K562 (cell line): ENCODE data around the gene TFAP2A. TPM values are rescaled to one million over a fixed set of nuclear protein-coding genes. Genes with fewer than 3 reads are reported as not detected.
A peak's percentile ranks its signal among the peaks of the same experiment; 100 is the strongest.

ENCODE experiments used
- AFF1 ChIP-seq, 2 experiments: fragments of 450-650 bp; IDR thresholded peaks; 2 replicates each; pipeline ENCODE4 v1.6.1; 2018; ENCODE audit warnings: mild to moderate bottlenecking in 2 of 2, low read depth in 1 of 2; ENCODE audit not compliant: partially characterized antibody in 2 of 2
- CGGBP1 ChIP-seq: fragments of 250-450 bp; sonication (Bioruptor Pico); IDR thresholded peaks from 2 replicates; pipeline ENCODE4 v1.9.0; 2021; ENCODE audit warnings: mild to moderate bottlenecking
- DACH1 ChIP-seq: fragments of 450-650 bp; IDR thresholded peaks from 2 replicates; pipeline ENCODE4 v1.6.1; 2018; ENCODE audit not compliant: partially characterized antibody
- GATAD2A ChIP-seq: fragments of 450-650 bp; IDR thresholded peaks from 2 replicates; pipeline ENCODE4 v1.6.1; 2017
- HDGF ChIP-seq: fragments of 450-650 bp; IDR thresholded peaks from 2 replicates; pipeline ENCODE4 v1.6.1; 2016
- JUNB ChIP-seq: fragments of 450-650 bp; formaldehyde crosslinking; conservative IDR thresholded peaks from 2 replicates; pipeline ENCODE4 v1.4.0; 2020; ENCODE audit warnings: mild to moderate bottlenecking
- MNT ChIP-seq, 2 experiments: fragments of 450-650 bp; conservative IDR thresholded peaks; 2 replicates each; pipeline ENCODE4 v1.6.1; 2017; ENCODE audit warnings: mild to moderate bottlenecking in 2 of 2, moderate library complexity in 2 of 2
- NR0B1 ChIP-seq: fragments of 450-650 bp; IDR thresholded peaks from one replicate; pipeline ENCODE4 v1.6.1; 2018; ENCODE audit warnings: mild to moderate bottlenecking, moderate library complexity; ENCODE audit not compliant: partially characterized antibody
- PRMT5 ChIP-seq: sonication (generic); formaldehyde crosslinking; IDR thresholded peaks from 2 replicates; pipeline ENCODE4 v1.5.0; 2020; ENCODE audit warnings: missing genetic modification reagents
- PTBP1 ChIP-seq: fragments of 200-400 bp; formaldehyde crosslinking; IDR thresholded peaks from 2 replicates; pipeline ENCODE4 v1.6.1; 2017; ENCODE audit warnings: low read depth, low read length
- RHOXF2B ChIP-seq: fragments of 250-450 bp; sonication (Bioruptor Pico); conservative IDR thresholded peaks from 2 replicates; pipeline ENCODE4 v1.5.1; 2021
- SREBF1 ChIP-seq: fragments of 150-350 bp; IDR thresholded peaks from 2 replicates; pipeline ENCODE4 v1.6.1; 2014; ENCODE audit warnings: antibody characterized with exemption, low read depth, low read length, borderline replicate concordance
- THRB ChIP-seq: fragments of 450-650 bp; formaldehyde crosslinking; conservative IDR thresholded peaks from 2 replicates; pipeline ENCODE4 v1.4.0; 2022; ENCODE audit warnings: mild to moderate bottlenecking, missing genetic modification characterization
- TRIM24 ChIP-seq, 2 experiments: fragments of 450-650 bp; IDR thresholded peaks; 2 replicates each; pipeline ENCODE4 v1.6.1; 2016
- ZC3H4 ChIP-seq: sonication (generic); formaldehyde crosslinking; IDR thresholded peaks from 2 replicates; pipeline ENCODE4 v1.9.0; 2021; ENCODE audit warnings: missing genetic modification reagents, borderline replicate concordance
- ZEB2 ChIP-seq: fragments of 450-650 bp; IDR thresholded peaks from 2 replicates; pipeline ENCODE4 v1.6.1; 2016
- ZFP36 ChIP-seq: fragments of 150-350 bp; IDR thresholded peaks from 2 replicates; pipeline ENCODE4 v1.6.1; 2018; ENCODE audit warnings: low read length, low read depth; ENCODE audit not compliant: partially characterized antibody
- ZNF134 ChIP-seq: fragments of 250-450 bp; sonication (Bioruptor Pico); conservative IDR thresholded peaks from 2 replicates; pipeline ENCODE4 v1.4.0; 2020
- ZNF41 ChIP-seq: fragments of 250-450 bp; sonication (Bioruptor Pico); conservative IDR thresholded peaks from 2 replicates; pipeline ENCODE4 v1.4.0; 2020; ENCODE audit warnings: mild to moderate bottlenecking
- polyA plus RNA-seq, 8 experiments: library from polyadenylated mRNA; depleted of rRNA in 4 of 8; stranded (reverse) in 5 of 8; unstranded in 3 of 8; fragments of >200 nt; fragmentation: Nextera tagmentation in 2 of 8; fragmentation: Illumina TruSeq in 1 of 8; extraction: Ambion mirVana in 2 of 8; extraction: Trizol in 1 of 8; gene quantifications; 2 replicates each; pipeline versions ENCODE4 v1.2.1 to v1.2.3, GENCODE V29; 2011 to 2014; ENCODE audit warnings: inconsistent platforms in 1 of 8, missing spikeins in 1 of 8
- total RNA-seq, 7 experiments: library from RNA; depleted of rRNA in 6 of 7; stranded (reverse); fragments of >200 nt in 6 of 7; fragmentation: Illumina TruSeq in 2 of 7; extraction: Trizol in 2 of 7; gene quantifications; 2 replicates each; pipeline versions ENCODE4 v1.2.1 to v1.2.3, GENCODE V29; 2011 to 2021; ENCODE audit warnings: low replicate concordance in 1 of 7

Gene TFAP2A
- total and polyA plus RNA-seq, 9 of the 15 experiments (the other 6 are each of a cell fraction or from before 2014, with no cell fraction given): 0.14 to 0.53 (median 0.19) TPM; not detected in 1

- TF ChIP-seq MNT (conservative IDR thresholded peaks at IDR 0.05) (peak; percentile 54 to 71), PRMT5 (CRISPR knock-in tag) (no peak), SREBF1 (no peak), RHOXF2B (no peak), DACH1 (no peak), GATAD2A (0 out of 2 replicates have a peak, but pooled peaks have one; percentile 43), ZC3H4 (CRISPR knock-in tag) (no peak), JUNB (no peak), ZNF134 (peak; percentile 66), ZFP36 (peak; percentile 3), NR0B1 (no peak), HDGF (no peak), ZNF41 (CRISPR knock-in tag) (peak; percentile 80), AFF1 (IDR thresholded peaks at IDR 0.05; ENCODE audit: low read depth in 1 of 2, partially characterized antibody in 2 of 2) (no peak), TRIM24 (IDR thresholded peaks at IDR 0.05) (peak in 1 of 2 experiments; percentile 61; a peak in 2 of 4 replicates), CGGBP1 (peak; percentile 82; the same call in 1 of the 2 replicates), PTBP1 (no peak), THRB (peak; percentile 95), ZEB2 (peak; percentile 27; the same call in 1 of the 2 replicates)
Measured at GRCh38 chr6:10404107-10404798, 10.6 kb downstream of the TFAP2A start (continued).
